HepG2 (cell line): Measurements from ENCODE around the gene TDG. TPM values are rescaled to one million over a fixed set of nuclear protein-coding genes. Genes with fewer than 3 reads are reported as not detected.
"Not testable (repeated sequence)": the region's sequence is repeated elsewhere in the genome, so short reads cannot be mapped to it uniquely, and the experiment has no call there.

Experiments used
- ATAC-seq: fragments of 200-7000 bp; cut with Tn5 transposase; 3 replicates; pipeline ENCODE4 v1.9.1; 2020; ENCODE audit warnings: mild to moderate bottlenecking, moderate library complexity
- BruUV-seq: library from RNA; stranded (reverse); fragments of 400-500 nt; replicated peaks from 2 replicates; lab custom pipeline; 2021; lab: Mats Ljungman, UMichigan
- CTCF ChIA-PET: fragments of 300-600 bp; formaldehyde crosslinking; extraction: SDS; loops from one replicate; lab custom pipeline; 2021; ENCODE audit warnings: low total read pairs, inconsistent platforms, low intra/inter-chr PET ratio; lab: Yijun Ruan, JAX
- POLR2A ChIA-PET: fragments of 350-600 bp; sonication (Branson Sonifier 250); formaldehyde crosslinking; loops from one replicate; lab custom pipeline; 2020; ENCODE audit warnings: antibody characterized with exemption, inconsistent platforms; lab: Yijun Ruan, JAX
- DNase-seq: peaks from one replicate; pipeline ENCODE4 v3.0.0-alpha.2; 2015; ENCODE audit warnings: low spot score
- FAIRE-seq: peaks from 3 replicates; lab custom pipeline; 2011; peaks lifted over from hg19 to GRCh38; lab: Jason Lieb, UNC
- H2AFZ ChIP-seq: one replicate; pipeline ENCODE4 v1.6.1; 2011; ENCODE audit warnings: low read length, inconsistent platforms
- H3K27ac ChIP-seq: fragments of 300-600 bp; 3 replicates; pipeline ENCODE4 v1.8.0; 2011; ENCODE audit warnings: mixed run types, mild to moderate bottlenecking, mixed read lengths, low read length, inconsistent platforms; ENCODE audit not compliant: insufficient read depth; ENCODE audit errors: extremely low read length
- H3K27me3 ChIP-seq, 2 experiments: fragments of 200-600 bp in 1 of 2; 2 replicates in 1 of 2; 3 replicates in 1 of 2; pipeline versions ENCODE4 v1.6.0 to v1.8.0; 2011; ENCODE audit warnings: low read length in 2 of 2, mild to moderate bottlenecking in 2 of 2, moderate library complexity in 2 of 2, inconsistent platforms in 1 of 2; ENCODE audit not compliant: insufficient read depth in 2 of 2, control insufficient read depth in 1 of 2
- H3K36me3 ChIP-seq, 2 experiments: fragments of 200-600 bp in 1 of 2; replicated peaks in 1 of 2; 2 replicates in 1 of 2; 3 replicates in 1 of 2; pipeline versions ENCODE4 v1.5.1 to v1.8.0; 2011; ENCODE audit warnings: low read length in 2 of 2, inconsistent platforms in 1 of 2; ENCODE audit not compliant: insufficient read depth in 2 of 2, control insufficient read depth in 1 of 2
- H3K4me1 ChIP-seq: 2 replicates; pipeline ENCODE4 v1.5.1; 2012; ENCODE audit warnings: low read length, inconsistent platforms; ENCODE audit not compliant: insufficient read depth
- H3K4me2 ChIP-seq: 2 replicates; pipeline ENCODE4 v1.6.0; 2011; ENCODE audit warnings: low read depth, low read length, inconsistent platforms
- H3K4me3 ChIP-seq, 3 experiments: fragments of 200-600 bp in 1 of 3; sonication (generic), shearing (Covaris generic) in 1 of 3; replicated peaks in 1 of 3; 2 replicates each; pipeline ENCODE4 v1.5.1; 2011 to 2016; ENCODE audit warnings: low read length in 3 of 3, inconsistent platforms in 2 of 3, low read depth in 2 of 3, mild to moderate bottlenecking in 2 of 3, control low read depth in 1 of 3, mixed read lengths in 1 of 3; ENCODE audit not compliant: insufficient read depth in 1 of 3
- H3K79me2 ChIP-seq: one replicate; pipeline ENCODE4 v1.6.1; 2011; ENCODE audit warnings: low read length, inconsistent platforms; ENCODE audit not compliant: insufficient read depth
- H3K9ac ChIP-seq: 2 replicates; pipeline ENCODE4 v1.6.0; 2011; ENCODE audit warnings: mild to moderate bottlenecking, low read depth, low read length, inconsistent platforms; ENCODE audit not compliant: insufficient read depth
- H3K9me3 ChIP-seq: 2 replicates; pipeline ENCODE4 v1.5.1; 2012; ENCODE audit warnings: mild to moderate bottlenecking, low read length
- H4K20me1 ChIP-seq: 2 replicates; pipeline ENCODE4 v1.6.0; 2011; ENCODE audit warnings: inconsistent platforms, mild to moderate bottlenecking, low read length, moderate library complexity; ENCODE audit not compliant: insufficient read depth
- DNMT1 ChIP-seq: sonication (generic); formaldehyde crosslinking; IDR thresholded peaks from 2 replicates; pipeline ENCODE4 v1.5.1; 2020; ENCODE audit warnings: mild to moderate bottlenecking, missing genetic modification reagents
- ERF ChIP-seq: IDR thresholded peaks from 2 replicates; pipeline ENCODE4 v1.6.1; 2018; ENCODE audit warnings: missing biosample characterization, missing genetic modification reagents
- GFI1 ChIP-seq: sonication (generic); formaldehyde crosslinking; IDR thresholded peaks from 2 replicates; pipeline ENCODE4 v1.5.0; 2020; ENCODE audit warnings: missing genetic modification reagents, mild to moderate bottlenecking, borderline replicate concordance
- MAX ChIP-seq: IDR thresholded peaks from 2 replicates; pipeline ENCODE4 v1.6.1; 2012; ENCODE audit warnings: inconsistent platforms
- NFE2L1 ChIP-seq: sonication (generic); formaldehyde crosslinking; IDR thresholded peaks from 2 replicates; pipeline ENCODE4 v1.4.0; 2020; ENCODE audit warnings: missing genetic modification reagents, mild to moderate bottlenecking, borderline replicate concordance
- NFRKB ChIP-seq: fragments of 450-650 bp; IDR thresholded peaks from 2 replicates; pipeline ENCODE4 v1.6.1; 2017
- NRL ChIP-seq: sonication (generic); formaldehyde crosslinking; IDR thresholded peaks from 2 replicates; pipeline ENCODE4 v1.5.0; 2020; ENCODE audit warnings: missing genetic modification reagents, mild to moderate bottlenecking, moderate library complexity, borderline replicate concordance
- YEATS2 ChIP-seq: sonication (generic); formaldehyde crosslinking; IDR thresholded peaks from 2 replicates; pipeline ENCODE4 v1.4.0; 2020; ENCODE audit warnings: missing genetic modification reagents, borderline replicate concordance
- ZFP36L2 ChIP-seq: sonication (generic); formaldehyde crosslinking; IDR thresholded peaks from 2 replicates; pipeline ENCODE4 v1.4.0; 2020; ENCODE audit warnings: missing genetic modification reagents
- ZNF569 ChIP-seq: sonication (generic); formaldehyde crosslinking; IDR thresholded peaks from 2 replicates; pipeline ENCODE4 v1.5.0; 2020; ENCODE audit warnings: mild to moderate bottlenecking, missing genetic modification reagents, moderate library complexity, borderline replicate concordance
- ZNF598 ChIP-seq: sonication (generic); formaldehyde crosslinking; IDR thresholded peaks from 2 replicates; pipeline ENCODE4 v1.5.1; 2020; ENCODE audit warnings: mild to moderate bottlenecking, missing genetic modification reagents, borderline replicate concordance
- ZNF800 ChIP-seq: sonication (generic); formaldehyde crosslinking; IDR thresholded peaks from 2 replicates; pipeline ENCODE4 v1.4.0; 2020; ENCODE audit warnings: missing genetic modification reagents
- ZNF839 ChIP-seq: sonication (generic); formaldehyde crosslinking; IDR thresholded peaks from 2 replicates; pipeline ENCODE4 v1.4.0; 2020; ENCODE audit warnings: missing genetic modification reagents, mild to moderate bottlenecking, borderline replicate concordance
- WGBS: methylation state at CpG from one replicate; pipeline ENCODE4 v1.1.6; 2017; ENCODE audit warnings: low lambda C conversion rate; 5-methylcytosine and 5-hydroxymethylcytosine counted together
- in situ Hi-C: cut with HindIII; loops from 2 replicates; pipeline ENCODE4 v1.10.0; 2017; ENCODE audit warnings: low pct_unique_long_range_greater_than_20kb; ENCODE audit not compliant: extremely low pct_ligation_motif_present
- intact Hi-C: fragments of 100-400 bp; cut with micrococcal nuclease; formaldehyde crosslinking; loops from one replicate; pipeline ENCODE4 v1.10.0; 2022; ENCODE audit not compliant: unreplicated experiment
- polyA plus RNA-seq, 8 experiments: library from polyadenylated mRNA; depleted of rRNA in 3 of 8; stranded (reverse) in 7 of 8; unstranded in 1 of 8; fragments of >200 nt; fragmentation: Illumina TruSeq in 4 of 8; extraction: Trizol in 4 of 8; gene quantifications; 2 replicates each; pipeline versions ENCODE4 v1.2.1 to v1.2.3, GENCODE V29; 2011 to 2016; ENCODE audit warnings: low read depth in 4 of 8, missing spikeins in 1 of 8, mixed read lengths in 1 of 8; ENCODE audit not compliant: insufficient read depth in 1 of 8
- total RNA-seq, 5 experiments: library from RNA; depleted of rRNA; stranded (reverse); fragments of >200 nt; fragmentation: Illumina TruSeq; extraction: Trizol; gene quantifications; 2 replicates each; pipeline ENCODE4 v1.2.3, GENCODE V29; 2016; ENCODE audit warnings: low read depth in 1 of 5
- TF ChIP-seq, protein P1 (sequence below): sonication (generic); formaldehyde crosslinking; conservative IDR thresholded peaks from 2 replicates; pipeline ENCODE4 v1.8.1; 2023; ENCODE audit warnings: missing genetic modification reagents

Gene TDG
- total and polyA plus RNA-seq, 2 of the 13 experiments (the other 11 are each of a cell fraction or from before 2014, with no cell fraction given): 14.2 to 19.5 TPM

GRCh38 chr12:104026841-104027599 lies 61.3 kb downstream of the TDG start:
- intact Hi-C loops: no loop called here
- H2AFZ ChIP-seq: no peak overlapping the region
- CTCF ChIA-PET: no interaction called here
- no peaks in the 10 kb centered on the region for H3K9me3 ChIP-seq
- H3K27ac ChIP-seq: no peak overlapping the region
- H4K20me1 ChIP-seq: no peaks in the 10 kb centered on the region
- peaks cover 0 to 21% of the 10 kb centered on the region in 2 experiments; a peak in 2 of 5 replicates for H3K27me3 ChIP-seq
- FAIRE-seq (no peak), DNase-seq (no peak), ATAC-seq (no peak)
- H3K4me2 ChIP-seq: no peak overlapping the region
- BruUV-seq: no TSS peak
- H3K4me1 ChIP-seq: no peaks in the 10 kb centered on the region
- H3K9ac ChIP-seq: no peak overlapping the region
- in situ Hi-C loops: no loop called here
- no peak for TF ChIP-seq ZNF598
- no peak for TF ChIP-seq DNMT1 (CRISPR knock-in tag)
- TF ChIP-seq, protein P1, sequence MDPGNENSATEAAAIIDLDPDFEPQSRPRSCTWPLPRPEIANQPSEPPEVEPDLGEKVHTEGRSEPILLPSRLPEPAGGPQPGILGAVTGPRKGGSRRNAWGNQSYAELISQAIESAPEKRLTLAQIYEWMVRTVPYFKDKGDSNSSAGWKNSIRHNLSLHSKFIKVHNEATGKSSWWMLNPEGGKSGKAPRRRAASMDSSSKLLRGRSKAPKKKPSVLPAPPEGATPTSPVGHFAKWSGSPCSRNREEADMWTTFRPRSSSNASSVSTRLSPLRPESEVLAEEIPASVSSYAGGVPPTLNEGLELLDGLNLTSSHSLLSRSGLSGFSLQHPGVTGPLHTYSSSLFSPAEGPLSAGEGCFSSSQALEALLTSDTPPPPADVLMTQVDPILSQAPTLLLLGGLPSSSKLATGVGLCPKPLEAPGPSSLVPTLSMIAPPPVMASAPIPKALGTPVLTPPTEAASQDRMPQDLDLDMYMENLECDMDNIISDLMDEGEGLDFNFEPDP (CRISPR knock-in tag): no peak
- no peak for TF ChIP-seq YEATS2 (CRISPR knock-in tag)
- TF ChIP-seq ZFP36L2 (CRISPR knock-in tag): no peak
- TF ChIP-seq NFE2L1 (CRISPR knock-in tag): no peak
- TF ChIP-seq ZNF800: no peak
- no peak for TF ChIP-seq ZNF569 (CRISPR knock-in tag)
- TF ChIP-seq NRL (CRISPR knock-in tag): no peak
- TF ChIP-seq ERF (CRISPR knock-in tag): no peak
- no peak for TF ChIP-seq MAX
- TF ChIP-seq NFRKB: no peak
- TF ChIP-seq ZNF839: no peak
- no peak for TF ChIP-seq GFI1
- WGBS: 11% methylated on average over 5 of the region's 5 CpGs
- H3K4me3 ChIP-seq: no peak overlapping the region
- POLR2A ChIA-PET: no interaction called here
- no peaks in the 10 kb centered on the region for H3K79me2 ChIP-seq
- no peaks in the 10 kb centered on the region for H3K36me3 ChIP-seq

GRCh38 chr12:104030596-104030995 lies 64.9 kb downstream of the TDG start:
- H2AFZ ChIP-seq, DNase-seq, H4K20me1 ChIP-seq, H3K9me3 ChIP-seq, H3K36me3 ChIP-seq, POLR2A ChIA-PET, H3K79me2 ChIP-seq, H3K27ac ChIP-seq, H3K4me1 ChIP-seq, H3K9ac ChIP-seq, H3K4me2 ChIP-seq, intact Hi-C loops, BruUV-seq, CTCF ChIA-PET, in situ Hi-C loops, ATAC-seq, H3K4me3 ChIP-seq, FAIRE-seq: not testable (repeated sequence)
- peaks cover 0 to 24% of the 10 kb centered on the region in 2 experiments; a peak in 2 of 5 replicates for H3K27me3 ChIP-seq
- WGBS: 75% methylated on average over 8 of the region's 27 CpGs
